Activated gamma-delta T cell treated with anti-CD3 and anti-CD28 coated beads, Interleukin-2, amount 50 U/mL, for 16 hours (primary cell): ENCODE measurements around the gene UBAC2.
"Not testable (repeated sequence)": the region's sequence is repeated elsewhere in the genome, so short reads cannot be mapped to it uniquely, and the experiment has no call there.

Experiments used
- DNase-seq: peaks from one replicate; pipeline ENCODE4 v3.0.0-alpha.2; 2020; ENCODE audit warnings: low read depth

UBAC2 gene

DNA sequence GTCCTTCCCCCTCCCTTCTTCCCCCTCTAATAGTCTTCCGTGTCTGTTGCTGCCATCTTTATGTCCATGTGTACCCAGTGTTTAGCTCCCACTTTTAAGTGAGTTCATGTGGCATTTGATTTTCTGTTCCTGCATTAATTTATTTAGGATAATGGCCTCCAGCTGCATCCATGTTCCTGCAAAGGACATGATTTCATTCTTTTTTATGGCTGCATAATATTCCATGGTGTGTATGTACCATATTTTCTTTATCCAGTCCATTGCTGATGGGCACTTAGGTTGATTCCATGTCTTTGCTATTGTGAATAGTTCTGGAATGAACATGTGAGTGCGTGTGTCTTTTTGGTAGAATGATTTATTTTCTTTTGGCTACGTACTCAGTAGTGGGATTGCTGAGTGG is 48.5 kb downstream of the UBAC2 start:
- not testable (repeated sequence) for DNase-seq

DNA sequence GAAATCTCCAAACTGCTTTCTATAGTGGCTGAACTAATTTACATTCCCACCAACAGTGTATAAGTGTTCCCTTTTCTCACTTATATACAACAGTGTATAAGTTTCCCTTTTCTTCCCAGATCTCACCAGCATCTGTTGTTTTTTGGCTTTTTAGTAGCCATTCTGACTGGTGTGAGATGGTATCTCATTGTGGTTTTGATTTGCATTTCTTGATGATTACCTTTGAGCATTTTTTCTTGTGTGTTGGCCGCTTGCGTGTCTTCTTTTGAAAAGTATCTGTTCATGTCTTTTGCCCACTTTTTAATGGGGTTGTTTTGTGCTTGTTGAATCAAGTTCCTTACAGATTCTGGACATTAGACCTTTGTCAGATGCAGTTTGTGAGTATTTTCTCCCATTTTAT is 49.0 kb downstream of the UBAC2 start:
- not testable (repeated sequence) for DNase-seq

DNA sequence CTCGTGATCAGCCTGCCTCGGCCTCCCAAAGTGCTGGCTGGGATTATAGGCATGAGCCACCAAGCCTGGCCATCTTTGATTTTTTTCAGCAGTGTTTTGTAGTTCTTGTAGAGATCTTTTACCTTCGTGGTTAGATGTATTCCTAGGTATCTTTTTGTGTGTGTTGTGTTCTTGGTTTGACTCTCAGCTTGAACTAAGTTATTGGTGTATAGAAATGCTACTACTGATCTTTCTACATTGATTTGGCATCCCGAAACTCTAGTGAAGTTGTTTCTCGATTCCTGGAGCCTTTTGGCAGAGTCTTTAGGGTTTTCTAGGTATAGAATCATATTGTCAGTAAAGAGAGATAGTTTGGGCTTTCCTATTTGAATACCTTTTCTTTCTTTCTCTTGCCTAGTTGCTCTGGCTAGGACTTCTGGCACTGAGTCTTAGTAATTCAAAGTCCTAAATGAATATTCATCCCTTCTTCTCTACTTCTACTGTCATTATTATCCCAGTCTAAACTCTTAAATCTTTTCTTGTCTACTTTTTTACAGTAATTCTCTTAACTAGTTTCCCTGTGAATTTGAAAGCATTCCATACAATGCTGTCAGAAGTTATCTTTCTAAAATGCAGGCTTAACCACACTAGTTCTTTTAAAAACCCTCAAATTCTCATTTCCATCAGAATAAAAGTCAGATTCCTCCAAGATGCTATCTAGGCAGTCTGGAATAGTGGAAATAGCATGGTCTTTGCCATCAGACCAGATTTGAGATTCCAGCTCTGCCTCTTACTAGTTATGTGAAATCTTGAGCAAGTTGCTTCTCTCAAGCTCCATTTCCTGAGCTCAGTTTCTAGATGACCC is 50.5 kb downstream of the UBAC2 start:
- DNase-seq = no peak

DNA sequence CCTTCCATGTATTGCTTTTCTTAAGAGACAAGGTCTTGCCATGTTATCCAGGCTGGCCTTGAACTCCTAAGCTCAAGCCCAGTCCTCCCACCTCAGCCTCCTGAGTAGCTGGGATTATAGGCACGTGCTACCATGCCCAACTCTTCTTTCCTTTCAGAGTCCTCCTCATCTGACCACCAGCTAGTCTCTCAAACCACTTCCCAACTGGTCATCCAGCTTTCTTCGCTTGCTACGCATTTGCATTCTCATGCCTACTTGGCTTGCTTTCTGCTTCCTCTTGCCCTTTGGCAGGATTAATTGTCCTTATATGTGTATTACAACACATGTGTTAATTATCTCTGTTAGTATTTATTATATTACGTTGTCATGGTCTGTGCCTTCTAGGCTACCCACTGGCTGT is 51.3 kb downstream of the UBAC2 start:
- no peak for DNase-seq

DNA sequence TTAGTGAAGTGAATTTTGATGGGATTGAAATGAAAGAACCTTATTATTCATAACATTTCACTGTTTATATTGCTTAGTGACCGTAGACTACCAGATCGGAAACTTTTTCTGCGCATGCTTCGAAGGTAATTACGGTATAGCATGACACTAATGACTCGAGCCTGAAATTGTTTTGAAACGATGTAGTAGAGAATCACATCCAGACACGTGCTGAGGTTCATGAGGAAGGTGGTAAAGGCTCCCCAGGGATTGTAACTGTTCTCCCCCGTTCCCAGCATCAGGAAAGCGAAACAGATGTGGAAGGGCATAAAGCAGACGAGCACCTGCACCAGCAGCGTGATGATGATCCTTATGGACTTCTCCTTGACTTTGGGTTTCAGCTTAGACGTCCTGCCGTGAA is 54.2 kb downstream of the UBAC2 start:
- DNase-seq = no peak

DNA sequence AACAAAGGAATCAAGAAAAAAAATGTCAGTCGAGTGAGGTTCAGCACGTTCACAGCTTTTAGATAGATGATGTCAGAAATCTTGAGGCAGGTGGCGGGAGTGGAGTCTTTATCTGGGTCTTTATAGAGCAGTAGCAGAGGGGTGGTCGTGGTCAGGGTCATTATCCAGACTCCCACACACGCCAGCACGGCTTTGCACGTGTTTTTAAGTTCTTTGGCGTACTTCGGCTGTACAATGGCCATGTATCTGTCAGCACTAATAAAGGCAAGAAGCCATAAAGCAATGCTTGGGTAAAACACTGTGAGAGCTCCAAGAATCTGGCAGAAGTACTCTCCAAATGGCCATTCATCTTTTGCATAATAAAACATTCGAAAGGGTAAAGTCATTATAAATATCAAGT is 54.6 kb downstream of the UBAC2 start:
- no peak for DNase-seq

DNA sequence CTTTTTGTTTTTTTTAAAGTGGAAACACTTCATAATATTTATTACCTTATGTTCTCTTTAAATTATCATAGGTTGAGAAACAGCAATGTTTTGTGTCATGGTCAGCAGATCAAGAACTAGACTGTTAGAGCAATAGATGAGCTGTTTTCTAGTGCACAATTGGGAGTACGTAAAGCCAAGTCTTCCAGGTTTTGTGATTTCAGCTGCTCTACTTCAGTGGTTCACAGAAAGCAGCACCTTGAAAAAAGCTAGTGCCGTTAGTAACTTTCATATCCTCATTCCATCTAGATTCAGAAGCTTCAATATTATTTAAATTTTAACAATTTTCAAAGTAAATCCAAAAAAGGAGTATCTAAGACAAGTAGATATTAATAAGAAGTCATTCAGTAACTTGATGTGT is 55.6 kb downstream of the UBAC2 start:
- no peak for DNase-seq

DNA sequence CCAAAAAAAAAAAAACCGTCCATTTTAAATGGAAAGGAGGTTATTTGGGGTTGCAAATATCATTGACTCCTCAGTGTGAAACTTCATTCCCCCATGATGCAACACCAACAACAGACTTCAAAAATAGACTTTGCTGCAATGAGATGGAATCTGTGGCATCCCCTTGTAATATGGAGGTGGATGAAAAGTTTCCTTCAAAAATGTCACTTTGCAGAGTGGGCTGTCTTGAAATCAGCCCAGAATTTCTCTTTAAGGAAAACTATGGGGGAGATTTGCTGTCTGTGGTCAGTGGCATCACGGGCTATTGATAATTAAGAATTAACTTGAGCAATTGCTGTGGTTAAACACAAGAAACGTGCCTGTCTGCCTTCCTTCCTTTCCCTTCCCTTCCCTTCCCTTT is 56.1 kb downstream of the UBAC2 start:
- no peak for DNase-seq

DNA sequence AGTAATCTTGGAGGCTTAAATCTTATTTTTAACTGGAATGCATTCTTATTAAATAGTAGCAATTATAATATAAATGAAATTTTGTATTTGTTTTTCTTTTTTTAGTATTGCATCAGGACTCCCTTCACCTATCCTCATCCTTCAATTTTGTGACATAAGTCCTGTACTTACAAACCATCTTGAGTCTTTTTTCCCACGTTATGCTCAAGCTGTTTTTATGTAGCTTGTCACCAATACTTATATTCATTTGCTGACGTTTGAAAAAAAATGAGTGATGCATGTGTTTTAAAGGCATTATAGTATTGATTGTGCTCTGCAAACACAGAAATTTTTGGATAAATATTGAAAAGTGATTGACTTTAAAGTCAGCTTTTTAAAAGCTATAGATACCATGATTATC is 56.6 kb downstream of the UBAC2 start:
- no peak for DNase-seq

DNA sequence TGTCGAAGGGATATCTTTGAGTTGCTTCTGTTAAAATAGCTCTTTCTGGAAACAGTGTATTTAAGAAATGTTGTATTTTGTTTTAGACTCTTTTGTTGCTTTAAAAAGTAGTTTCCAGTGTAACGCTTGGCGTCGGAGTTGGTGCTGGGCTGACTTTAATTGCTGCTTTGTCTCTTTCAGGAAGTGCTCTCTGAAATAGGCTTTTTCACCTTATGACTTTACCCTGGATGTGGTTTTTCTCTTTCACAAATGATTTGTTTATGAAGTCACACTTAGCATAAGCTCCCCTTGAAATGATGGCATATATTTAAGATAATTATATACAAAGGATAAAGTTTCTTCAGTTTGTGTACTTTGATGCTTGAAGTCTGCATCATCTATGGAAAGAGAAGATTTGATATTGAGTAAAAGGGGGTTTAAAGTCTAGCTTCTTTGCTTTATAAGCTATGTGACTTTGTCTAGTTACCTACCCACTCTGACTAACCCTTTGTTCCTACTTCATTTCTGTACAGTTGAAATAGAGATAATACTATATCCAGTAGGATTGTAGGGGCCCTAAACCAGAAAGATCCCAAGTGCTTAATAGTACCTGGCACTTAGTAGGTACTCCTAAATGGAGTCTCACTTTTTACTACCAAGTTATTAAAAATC is 57.7 kb downstream of the UBAC2 start, which contains the start of gene GPR18:
GPR18 (minus strand) TSS at position 170 of the 651 bp plus-strand sequence. CDS start 2,507 bp downstream, outside the sequence.
- DNase-seq = no peak

DNA sequence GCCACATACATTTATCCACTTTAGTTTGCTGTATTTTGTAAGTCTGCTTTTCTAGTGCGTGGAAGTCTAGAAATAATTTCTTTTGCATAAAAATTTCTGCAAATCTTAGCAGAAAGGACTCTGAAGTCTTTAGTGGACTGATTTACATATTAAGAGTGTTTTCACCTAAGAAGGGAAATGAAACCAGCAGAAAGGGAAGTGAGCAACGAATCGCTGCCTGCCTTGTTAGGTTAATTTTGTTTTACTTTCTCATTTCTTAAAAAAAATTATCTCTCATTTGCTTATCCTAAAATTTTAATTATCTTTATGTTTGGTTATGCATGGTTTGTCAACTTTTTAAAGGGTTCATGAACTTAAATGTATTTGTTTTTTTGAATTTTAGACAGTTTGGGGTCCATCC is 58.3 kb downstream of the UBAC2 start:
- no peak for DNase-seq

DNA sequence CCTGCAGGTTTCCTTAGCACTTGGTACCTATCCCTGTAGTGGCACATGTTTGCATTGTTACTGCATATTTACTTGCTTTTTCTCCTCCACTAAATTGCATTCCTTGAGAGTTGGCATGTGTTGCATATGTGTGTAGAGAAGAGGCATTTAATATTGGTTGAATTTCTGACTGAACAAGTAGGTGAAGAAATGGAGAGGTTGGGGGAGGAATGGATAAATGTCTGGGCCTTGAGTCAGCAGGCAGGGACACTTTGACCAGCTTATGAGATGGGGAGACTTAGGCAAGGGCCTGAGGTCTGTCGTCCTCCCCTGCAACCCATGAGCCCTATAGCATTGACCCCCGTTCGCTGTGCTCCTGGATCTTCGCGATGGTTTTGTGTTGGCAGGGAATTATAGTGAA is 59.6 kb downstream of the UBAC2 start:
- DNase-seq = no peak

DNA sequence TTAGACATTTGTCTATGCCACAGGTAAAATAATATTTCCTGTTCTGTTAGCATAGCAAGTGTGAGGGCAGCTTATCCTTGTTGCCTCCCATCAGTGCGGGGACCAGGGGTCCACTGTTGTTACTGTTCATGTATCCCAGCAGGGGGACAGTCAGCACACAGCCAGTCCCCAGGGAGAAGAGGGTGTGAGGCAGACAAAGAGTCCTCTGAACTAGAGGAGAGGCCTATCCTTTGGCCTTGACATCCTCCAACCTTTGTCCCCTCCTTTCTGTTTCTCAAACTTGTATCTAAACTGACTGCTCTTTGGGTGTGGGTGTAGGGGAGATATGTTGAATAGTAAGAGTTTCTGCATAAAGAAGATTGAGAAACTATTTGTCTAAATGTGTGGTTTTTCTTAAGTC is 60.4 kb downstream of the UBAC2 start:
- DNase-seq = no peak

DNA sequence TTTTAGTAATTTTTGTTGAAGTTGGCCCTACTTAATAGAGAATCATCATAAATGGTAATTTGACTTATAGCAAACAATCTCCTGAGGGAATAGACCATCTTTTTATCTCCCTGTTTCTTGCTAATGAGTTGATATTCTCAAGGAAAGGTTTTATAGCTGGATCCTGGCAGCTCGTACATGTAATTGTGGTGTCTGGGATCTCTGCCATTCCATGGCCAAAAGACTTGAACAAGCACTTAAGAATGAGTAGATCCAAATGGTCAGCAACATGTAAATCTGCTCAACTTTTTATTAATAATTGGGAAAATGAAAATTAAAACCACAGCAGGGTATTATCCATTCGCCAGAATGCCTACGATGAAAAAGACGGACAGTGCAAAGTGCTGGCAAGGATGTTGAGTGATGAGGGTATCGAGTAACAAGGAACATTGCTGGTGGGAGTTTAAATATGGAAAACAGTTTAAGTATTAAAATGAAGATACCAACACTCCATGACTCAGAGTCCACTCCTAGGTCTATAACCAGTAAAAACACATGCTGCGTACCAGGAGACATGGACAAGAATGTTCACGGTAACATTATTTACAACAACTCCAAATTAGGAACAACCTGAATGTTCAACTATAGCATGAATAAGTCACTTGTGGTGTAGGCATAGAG is 62.6 kb downstream of the UBAC2 start:
- DNase-seq = no peak

DNA sequence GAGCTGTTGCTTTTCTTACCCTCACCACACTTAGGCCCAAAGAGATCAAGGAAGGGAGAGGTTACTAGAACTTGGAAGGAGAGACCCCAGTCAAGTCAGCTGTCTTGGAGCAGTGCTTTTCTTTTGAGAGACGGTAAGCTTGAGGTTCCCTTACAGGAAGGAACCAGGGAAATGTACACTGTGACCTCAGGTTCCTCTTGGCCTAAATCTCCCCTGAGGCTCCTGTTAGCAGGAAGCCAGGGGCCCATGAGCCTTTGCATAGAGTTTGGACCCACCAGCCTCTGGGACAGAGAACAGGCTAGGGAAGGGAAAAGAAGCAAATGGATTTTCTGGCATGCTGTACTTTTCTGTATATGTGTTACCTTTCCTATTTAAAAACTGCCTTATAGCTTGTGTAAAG is 63.4 kb downstream of the UBAC2 start:
- DNase-seq = no peak

DNA sequence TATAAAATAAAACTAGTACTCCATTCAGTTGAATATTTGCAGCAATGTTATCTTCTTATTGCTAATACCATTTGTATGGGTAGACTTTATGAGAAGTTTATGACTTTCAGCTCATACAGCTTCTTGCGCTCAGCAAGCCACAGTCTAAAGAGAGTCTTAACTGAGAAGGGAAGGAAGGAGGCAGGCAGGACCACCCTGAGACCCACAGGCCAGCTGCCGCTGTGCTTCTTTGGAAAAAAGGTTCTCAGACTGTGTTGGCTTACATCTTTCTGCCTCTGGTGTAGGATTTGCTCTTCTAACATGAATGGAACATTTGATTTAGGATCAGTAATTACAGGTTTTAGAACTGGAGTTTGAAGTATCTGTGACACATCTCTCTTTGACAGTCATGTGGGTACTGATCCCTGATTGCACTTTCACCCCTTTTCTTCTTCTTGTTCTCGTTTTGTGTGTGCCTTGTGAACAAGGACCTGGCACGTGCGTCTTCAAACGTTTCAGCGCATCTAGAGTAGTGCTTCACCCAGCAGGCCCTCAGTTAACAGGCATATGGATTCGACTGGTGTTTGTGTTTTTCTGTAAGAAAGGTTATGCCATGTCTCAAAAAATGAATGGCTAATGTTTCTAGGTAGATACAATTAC is 64.6 kb downstream of the UBAC2 start:
- DNase-seq = no peak

DNA sequence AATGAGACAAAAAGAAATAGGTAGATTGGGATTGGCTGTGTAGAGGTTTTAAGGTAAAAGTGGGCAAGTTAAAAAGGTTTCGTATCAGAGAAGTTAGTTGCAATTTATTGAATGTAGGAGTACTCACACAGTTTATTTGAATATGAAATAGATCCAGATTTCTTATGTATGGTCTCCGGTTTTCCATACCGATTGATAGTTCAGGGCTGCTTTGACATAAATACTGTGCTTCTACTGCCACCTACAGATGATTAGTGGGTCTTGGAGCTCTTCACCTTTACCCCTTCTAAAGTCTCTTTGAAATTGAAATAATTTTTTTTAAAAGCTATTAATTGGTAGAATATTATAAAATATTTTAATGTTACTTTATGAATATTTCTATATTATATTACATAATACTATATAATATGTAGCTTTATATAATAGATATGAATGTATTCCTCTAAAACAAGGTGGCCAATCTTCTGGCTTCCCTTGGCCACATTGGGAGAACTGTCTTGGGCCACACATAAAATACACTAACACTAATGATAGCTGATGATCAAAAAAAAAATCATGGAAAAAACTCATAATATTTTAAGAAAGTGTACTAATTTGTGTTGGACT is 65.3 kb downstream of the UBAC2 start:
- no peak for DNase-seq

DNA sequence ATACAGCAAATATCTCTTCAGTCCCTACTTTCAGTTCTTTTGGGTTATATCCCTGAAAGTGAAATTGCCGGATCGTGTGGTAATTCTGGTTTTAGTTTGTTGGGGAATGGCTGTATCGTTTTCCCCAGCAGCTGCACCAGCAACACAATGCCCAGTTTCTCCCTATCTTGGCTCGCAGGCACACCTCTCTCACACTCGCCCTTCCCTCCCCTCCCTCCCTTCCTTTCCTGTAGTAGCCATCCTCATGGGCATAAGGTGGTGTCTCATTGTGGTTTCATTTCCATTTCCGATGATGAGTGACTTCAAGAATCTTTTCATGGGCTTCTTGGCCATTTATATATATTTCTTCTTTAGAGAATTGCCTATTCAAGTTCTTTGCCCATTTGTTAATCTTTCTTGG is 66.2 kb downstream of the UBAC2 start:
- no peak for DNase-seq

DNA sequence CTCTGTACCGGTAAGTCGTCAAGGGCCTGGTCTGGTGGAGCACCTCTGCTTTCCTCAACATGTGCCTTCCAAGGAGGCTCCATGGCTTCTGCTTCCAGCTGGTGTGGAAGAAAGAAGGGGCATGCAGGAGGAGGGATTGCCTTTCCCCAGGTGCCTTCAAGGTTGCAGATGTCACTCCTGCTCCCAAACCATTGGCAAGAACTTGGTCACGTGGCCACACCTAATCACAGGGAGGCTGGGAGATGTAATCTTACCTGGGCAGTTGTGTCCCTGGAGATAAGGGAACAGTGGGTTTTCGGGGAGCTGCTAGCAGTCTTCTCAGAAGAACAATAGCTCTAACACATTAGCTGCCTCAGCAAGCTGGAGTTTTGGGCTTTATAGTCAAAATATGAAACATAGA is 67.3 kb downstream of the UBAC2 start:
- DNase-seq = no peak

DNA sequence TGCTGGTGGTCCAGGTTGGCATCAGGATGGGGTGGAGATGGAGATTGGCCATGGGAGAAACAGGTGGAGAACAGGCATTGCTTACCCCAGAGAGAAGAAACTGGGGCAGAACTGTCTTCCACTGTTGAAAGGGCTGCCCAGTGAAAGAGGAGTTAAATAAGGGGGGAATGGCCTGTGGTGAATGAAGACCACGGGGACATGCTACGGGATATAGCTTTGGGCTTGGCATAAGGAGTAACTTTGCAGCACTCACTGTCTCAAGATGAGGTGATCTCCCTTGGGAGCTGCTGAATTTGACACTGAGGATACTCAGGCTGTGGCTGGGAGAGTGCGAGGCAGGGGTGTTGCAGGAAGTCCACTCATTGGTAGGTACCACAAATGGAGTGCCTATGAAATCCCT is 68.2 kb downstream of the UBAC2 start:
- no peak for DNase-seq

DNA sequence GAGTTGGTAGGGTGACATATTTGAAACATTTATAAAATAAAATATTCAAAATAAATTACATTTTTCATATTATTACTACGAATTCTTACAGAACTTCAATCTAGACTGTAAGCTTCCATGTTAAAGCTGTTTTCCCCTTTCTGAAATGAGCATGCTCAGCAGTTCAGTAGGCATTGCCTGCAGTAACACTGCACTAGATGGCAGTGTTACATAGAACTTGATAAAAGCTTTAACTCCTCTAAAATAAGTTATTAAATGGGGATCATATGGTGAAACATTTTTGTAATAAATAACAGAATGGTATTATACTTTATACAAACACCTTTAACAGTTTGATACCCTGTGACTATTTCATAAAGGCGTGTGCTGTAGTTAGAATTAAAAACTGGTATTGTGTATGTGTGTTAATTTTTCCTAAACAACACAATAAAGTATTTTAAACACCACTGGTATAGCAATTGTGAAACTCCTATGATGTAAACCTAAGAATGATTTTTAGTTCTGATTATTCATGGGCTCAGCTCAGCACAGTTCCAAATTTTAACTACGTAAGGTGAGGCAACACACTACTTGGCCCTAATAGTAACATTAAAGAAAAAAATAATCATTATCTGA is 69.1 kb downstream of the UBAC2 start:
- no peak for DNase-seq

DNA sequence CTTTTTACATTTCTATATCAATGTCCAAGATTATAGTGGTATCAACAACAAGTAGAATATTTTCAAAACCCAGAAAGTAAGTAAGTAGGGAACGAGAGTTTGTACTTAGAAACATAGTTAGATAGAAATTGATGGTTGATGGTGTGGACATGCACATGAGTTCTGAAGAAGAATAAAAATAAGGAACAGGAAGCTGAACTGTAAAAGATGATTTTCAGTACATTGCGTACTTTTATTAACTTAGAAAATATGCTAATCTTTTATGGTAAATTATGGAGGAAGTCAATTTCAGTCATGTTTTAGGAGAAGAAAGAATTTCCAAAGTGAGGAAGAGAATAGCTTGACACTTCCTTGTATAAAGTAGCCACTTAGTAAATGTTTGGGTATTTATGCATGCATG is 69.9 kb downstream of the UBAC2 start:
- no peak for DNase-seq
